Embryonic facial prominence (tissue), 1 donor: ENCODE data around the gene LYRM1.

ENCODE experiments used
- DNase-seq: peaks from one replicate; pipeline ENCODE4 v3.0.0-alpha.2; 2016; ENCODE audit errors: extremely low spot score

LYRM1 gene

GRCh38 chr16:20871941-20872815 is 28.4 kb upstream of the LYRM1 start:
- no peak for DNase-seq

GRCh38 chr16:20873331-20873730 is 27.2 kb upstream of the LYRM1 start:
- no peak for DNase-seq

GRCh38 chr16:20874088-20874581 is 26.4 kb upstream of the LYRM1 start:
- no peak for DNase-seq

GRCh38 chr16:20875355-20875650 is 25.3 kb upstream of the LYRM1 start:
- DNase-seq, result no peak

- DNase-seq, result no peak
Observed at GRCh38 chr16:20878682-20879147, 21.9 kb upstream of the LYRM1 start.

GRCh38 chr16:20879175-20880040 is 21.2 kb upstream of the LYRM1 start:
- DNase-seq, result no peak

- no peak for DNase-seq
Observed at GRCh38 chr16:20880867-20881502, 19.6 kb upstream of the LYRM1 start.

GRCh38 chr16:20881503-20881878 is 19.1 kb upstream of the LYRM1 start:
- no peak for DNase-seq

- no peak for DNase-seq
Observed at GRCh38 chr16:20883554-20884239, 16.9 kb upstream of the LYRM1 start.

- DNase-seq, result no peak
Observed at GRCh38 chr16:20884240-20884556, 16.4 kb upstream of the LYRM1 start.

- DNase-seq, result no peak
Observed at GRCh38 chr16:20886320-20886719, 14.3 kb upstream of the LYRM1 start.

GRCh38 chr16:20887207-20887606 is 13.4 kb upstream of the LYRM1 start:
- DNase-seq, result no peak

- no peak for DNase-seq
Observed at GRCh38 chr16:20889625-20890275, 10.8 kb upstream of the LYRM1 start.

- DNase-seq, result no peak
Observed at GRCh38 chr16:20894388-20894787, 6.2 kb upstream of the LYRM1 start.

- DNase-seq, result no peak
Observed at GRCh38 chr16:20897253-20897897, 3.2 kb upstream of the LYRM1 start.

GRCh38 chr16:20897922-20898321 is 2.6 kb upstream of the LYRM1 start:
- DNase-seq, result no peak

- peak; percentile 59 for DNase-seq
Observed at GRCh38 chr16:20899071-20899470, 1.5 kb upstream of the LYRM1 start.

- no peak for DNase-seq
Observed at GRCh38 chr16:20899477-20900298, 883 bp upstream of the LYRM1 start.

GRCh38 chr16:20901068-20901435 is 481 bp downstream of the LYRM1 start:
- DNase-seq, result no peak
